Skin epidermis (tissue), 12 donors: ENCODE results near the gene DAAM1.

ENCODE experiments used
- H3K27ac ChIP-seq, 21 experiments: fragments of 200-600 bp; sonication (generic) in 11 of 21; one replicate each; pipeline ENCODE4 v1.5.0; 2020; ENCODE audit warnings: mild to moderate bottlenecking in 3 of 21, inconsistent platforms in 2 of 21, moderate library complexity in 2 of 21
- H3K4me3 ChIP-seq, 7 experiments: fragments of 200-600 bp; sonication (generic) in 2 of 7; one replicate each; pipeline ENCODE4 v1.5.0; 2020; ENCODE audit warnings: inconsistent platforms in 2 of 7, mild to moderate bottlenecking in 2 of 7, moderate library complexity in 1 of 7

Gene DAAM1

DNA sequence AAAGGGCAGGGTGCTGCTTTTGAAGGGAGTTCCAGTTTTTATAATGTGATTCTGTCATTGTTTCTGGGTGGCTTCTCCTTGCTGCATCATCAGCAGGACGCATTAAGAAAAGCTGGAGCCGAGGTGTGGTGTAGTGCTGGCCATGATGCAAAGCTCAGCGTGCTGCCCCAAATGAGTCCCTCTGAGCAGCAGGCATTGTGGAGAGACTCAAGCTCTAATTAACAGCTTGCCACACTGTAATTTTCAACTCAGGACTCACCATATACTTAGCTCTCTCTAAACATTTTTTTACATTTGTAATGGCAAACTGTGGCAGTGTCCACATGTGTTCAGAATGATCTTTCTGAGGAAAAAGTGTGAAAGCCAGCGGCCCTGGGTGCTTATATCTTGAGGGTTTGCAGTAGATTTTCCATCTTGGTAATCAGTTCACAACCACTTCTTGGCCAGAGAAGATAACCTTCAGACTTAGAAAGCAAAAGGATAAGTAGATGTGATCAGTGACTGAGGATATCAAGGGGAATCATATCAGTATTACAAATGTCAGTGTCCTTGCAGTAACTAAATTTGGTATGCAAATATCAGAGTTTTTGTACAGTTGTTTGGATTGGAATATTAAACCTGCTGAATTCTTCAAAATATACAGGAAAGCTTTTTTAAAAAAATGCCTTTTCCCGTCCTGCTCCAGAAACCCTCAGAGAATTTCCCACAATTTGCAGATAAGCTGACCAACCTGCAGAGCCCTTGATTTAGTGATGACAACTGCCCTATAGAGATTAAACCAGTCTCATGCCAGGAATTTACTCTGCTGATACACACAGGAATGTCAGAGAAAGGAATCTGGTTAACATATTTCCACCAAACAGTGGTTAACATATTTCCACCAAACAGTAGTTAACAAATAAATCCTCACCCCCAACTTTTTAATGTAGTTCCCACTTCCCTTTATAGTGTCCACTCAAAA, 63.6 kb downstream of the DAAM1 start:
- Histone ChIP-seq H3K4me3 (no peak overlapping the region), H3K27ac (peak overlapping the region in 6 of 21 experiments; percentile 33 to 88 (median 74))

DNA sequence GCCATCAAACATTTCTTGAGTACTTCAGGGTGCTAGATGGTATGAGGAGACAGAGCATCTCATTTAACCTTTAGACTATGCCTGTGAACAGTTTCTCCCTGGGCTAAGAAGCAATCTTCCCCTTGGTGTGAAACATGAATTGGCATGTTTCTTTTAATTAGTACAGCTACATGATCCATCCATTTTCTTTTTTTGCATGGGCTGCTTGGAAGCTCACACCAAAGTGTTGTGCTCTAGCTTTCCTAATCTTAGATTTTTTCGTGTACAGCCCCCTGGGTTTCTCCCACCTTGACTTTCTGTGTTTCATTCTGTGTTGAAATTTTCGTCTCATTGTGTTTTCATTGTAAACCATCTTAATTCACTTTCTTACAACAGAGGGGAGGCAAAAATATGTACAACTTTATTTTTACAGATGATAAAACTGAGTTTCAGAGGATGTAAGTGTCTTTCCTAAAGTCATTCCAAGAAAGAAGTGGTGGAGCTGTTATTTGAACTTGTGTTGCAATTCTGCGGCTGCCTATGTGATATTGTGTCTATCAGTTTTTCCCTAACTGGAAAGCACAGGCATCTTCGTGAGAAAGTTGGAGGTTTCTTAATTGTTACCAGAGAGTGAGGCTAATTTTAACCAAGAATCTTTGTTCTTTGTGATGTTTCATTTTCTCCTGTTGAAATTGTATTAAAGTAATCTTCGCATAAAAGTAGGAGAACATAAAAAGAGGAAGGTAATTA, 64.5 kb downstream of the DAAM1 start:
- H3K27ac ChIP-seq, result peak overlapping the region in 11 of 21 experiments; percentile 17 to 88 (median 61)
- H3K4me3 ChIP-seq, result no peak overlapping the region

GRCh38 chr14:59253527-59253926, 65.1 kb downstream of the DAAM1 start:
- H3K4me3 ChIP-seq, result no peak overlapping the region
- peak overlapping the region in 13 of 21 experiments; percentile 28 to 88 (median 61) for H3K27ac ChIP-seq

DNA sequence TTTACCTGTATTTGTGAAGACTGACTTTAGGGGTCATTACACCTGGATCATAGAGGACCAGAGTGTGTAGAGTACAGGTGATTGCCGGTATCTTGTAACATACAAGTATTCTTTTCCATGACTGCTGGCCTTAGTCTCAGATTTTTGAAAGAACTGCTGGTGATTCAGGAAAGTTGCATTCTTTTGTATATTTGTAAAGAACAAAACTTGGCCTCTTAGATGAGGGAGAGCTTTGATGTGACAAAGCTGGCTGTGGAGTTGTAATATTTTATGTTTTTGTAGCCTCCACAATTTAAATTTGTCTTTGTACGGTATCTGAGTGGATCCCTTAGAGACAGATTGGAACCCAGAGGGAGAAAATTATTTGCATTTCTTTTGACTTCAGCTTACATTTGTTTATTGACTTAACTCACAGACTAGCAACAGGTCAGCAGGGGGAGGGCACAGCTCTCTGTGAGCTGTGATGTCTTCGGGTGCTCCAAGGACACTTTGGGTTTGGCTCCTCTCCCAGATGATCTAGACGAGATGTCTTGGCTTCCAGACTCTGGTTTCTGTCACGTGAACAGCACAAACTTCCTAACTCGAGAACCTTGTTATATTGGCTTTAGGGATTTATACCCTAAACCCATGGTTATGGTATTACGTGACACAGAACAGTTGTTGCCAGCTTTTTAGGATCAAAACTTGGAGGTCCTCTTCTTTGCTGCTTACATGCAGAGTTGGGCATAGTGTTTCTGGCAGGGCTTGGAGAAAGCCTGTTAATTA, 65.9 kb downstream of the DAAM1 start:
- Histone ChIP-seq H3K4me3 (no peak overlapping the region), H3K27ac (peak overlapping the region in 18 of 21 experiments; percentile 29 to 88 (median 62))

DNA sequence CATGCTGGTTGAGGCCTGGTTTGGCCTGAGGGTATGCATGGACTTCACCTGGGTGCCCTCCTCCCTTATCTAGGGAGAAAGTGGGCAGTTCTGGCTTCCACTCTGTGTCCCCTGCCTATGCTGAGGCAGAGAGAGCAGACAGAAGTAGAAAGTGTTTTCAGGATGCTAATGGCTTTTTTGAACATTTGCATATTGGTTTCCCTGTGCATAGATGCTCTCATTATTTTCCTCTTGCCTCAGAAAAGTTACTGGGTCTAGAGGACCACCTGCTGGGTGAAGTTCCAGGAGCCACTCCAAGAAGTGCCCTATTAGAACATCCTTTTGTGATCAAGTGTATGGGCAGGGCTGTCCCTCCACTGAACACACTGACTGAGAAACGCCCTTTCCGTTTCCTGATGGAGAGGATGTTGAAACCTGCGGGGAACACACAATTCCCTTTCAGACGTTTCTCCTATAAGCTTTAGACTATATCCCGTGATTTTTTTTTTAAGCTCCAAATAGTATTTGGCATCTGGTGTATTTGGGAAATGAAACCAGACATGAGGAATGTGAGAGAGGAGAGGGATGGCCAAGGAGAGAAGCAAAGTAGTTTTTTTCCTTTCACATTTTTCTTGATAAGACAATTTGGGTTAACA, 66.6 kb downstream of the DAAM1 start:
- H3K4me3 ChIP-seq, result no peak overlapping the region
- H3K27ac ChIP-seq, result peak overlapping the region in 18 of 21 experiments; percentile 18 to 88 (median 62)

GRCh38 chr14:59256331-59256730, 67.9 kb downstream of the DAAM1 start:
- Histone ChIP-seq H3K4me3 (no peak overlapping the region), H3K27ac (peak overlapping the region in 4 of 21 experiments; percentile 3 to 88 (median 22))

- no peak overlapping the region for H3K4me3 ChIP-seq
- H3K27ac ChIP-seq, result no peak overlapping the region
Observed at GRCh38 chr14:59261334-59261733, 72.9 kb downstream of the DAAM1 start.

GRCh38 chr14:59262717-59263454, 74.4 kb downstream of the DAAM1 start:
- peak overlapping the region in 1 of 21 experiments; percentile 1 for H3K27ac ChIP-seq
- no peak overlapping the region for H3K4me3 ChIP-seq

DNA sequence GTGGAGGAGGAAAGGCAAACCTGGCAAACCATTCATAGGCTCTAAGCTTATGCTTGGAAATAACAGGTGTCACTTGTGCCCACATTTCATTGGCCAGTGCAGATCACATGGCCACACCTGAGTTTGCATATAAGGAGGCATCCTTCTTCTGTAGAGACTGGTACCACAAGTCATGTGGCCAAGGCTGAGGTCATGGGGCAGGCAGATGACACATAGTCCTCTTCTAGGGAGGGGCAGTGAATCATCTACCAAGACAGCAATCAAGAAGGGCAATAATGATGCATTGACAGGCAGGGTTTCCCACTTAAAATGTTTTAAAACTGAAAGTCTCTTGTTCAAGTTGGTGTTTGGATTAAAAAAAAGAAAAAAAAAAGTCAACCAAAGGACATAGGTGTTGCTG, 77.3 kb downstream of the DAAM1 start:
- H3K4me3 ChIP-seq, result no peak overlapping the region
- peak overlapping the region in 1 of 21 experiments; percentile 10 for H3K27ac ChIP-seq

DNA sequence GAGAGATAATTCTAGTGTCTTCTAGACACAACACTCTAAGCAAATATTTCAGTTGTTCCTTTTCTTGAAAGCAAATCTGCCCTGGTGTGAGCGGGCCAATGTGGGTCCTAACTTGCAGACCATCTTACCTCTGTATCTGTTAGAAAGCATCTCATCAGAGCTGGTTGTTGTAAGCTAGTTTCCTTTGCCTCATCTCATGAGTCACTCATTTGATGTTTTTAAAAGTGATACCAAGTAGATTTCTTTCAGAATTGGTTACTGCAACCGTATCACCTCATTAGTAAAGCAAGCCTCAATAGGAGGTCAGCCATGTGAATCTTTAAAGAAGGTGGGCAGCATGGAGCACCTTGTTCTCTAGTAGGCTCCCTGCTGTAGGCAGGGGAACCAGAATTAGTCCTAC, 78.6 kb downstream of the DAAM1 start:
- Histone ChIP-seq H3K27ac (no peak overlapping the region), H3K4me3 (no peak overlapping the region)

DNA sequence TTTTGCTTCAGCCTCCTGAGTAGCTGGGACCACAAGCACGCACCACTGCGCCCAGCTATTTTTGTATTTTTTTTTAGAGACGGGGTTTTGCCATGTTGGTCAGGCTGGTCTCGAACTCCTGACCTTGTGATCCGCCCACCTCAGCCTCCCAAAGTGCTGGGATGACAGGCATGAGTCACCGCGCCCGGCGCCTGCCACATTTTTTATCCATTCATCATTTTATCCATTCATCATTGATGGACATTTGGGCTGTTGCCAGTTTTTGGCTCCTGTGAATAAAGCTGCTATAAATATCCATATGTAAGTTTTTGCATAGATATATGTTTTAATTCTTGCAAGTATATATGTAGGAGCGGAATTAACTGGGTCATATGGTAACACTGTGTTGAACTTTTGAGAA, 79.5 kb downstream of the DAAM1 start:
- Histone ChIP-seq H3K27ac (no peak overlapping the region), H3K4me3 (no peak overlapping the region)

- Histone ChIP-seq H3K4me3 (no peak overlapping the region), H3K27ac (no peak overlapping the region)
Observed at GRCh38 chr14:59268858-59269257, 80.4 kb downstream of the DAAM1 start.

DNA sequence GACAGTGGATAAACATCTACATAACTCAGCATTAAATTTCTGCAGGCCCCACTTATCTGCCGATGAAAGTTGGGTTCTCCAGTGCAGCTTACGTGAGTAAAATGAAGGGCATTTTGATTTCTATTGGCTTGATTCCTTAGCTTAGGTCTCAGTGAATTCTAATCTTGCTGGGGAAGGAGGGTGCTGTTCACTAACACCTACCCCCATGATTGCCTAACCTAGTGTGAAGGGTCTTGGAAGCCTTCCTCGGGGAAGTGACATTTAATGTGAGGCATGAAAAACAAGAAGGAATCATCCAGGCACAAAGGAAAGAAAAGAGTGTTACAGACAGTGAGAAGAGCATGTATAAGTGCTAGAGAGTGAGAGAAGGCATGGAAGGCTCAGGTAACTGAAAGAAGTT, 81.0 kb downstream of the DAAM1 start:
- H3K4me3 ChIP-seq, result no peak overlapping the region
- no peak overlapping the region for H3K27ac ChIP-seq

GRCh38 chr14:59271256-59271655, 82.8 kb downstream of the DAAM1 start:
- no peak overlapping the region for H3K4me3 ChIP-seq
- H3K27ac ChIP-seq, result no peak overlapping the region

DNA sequence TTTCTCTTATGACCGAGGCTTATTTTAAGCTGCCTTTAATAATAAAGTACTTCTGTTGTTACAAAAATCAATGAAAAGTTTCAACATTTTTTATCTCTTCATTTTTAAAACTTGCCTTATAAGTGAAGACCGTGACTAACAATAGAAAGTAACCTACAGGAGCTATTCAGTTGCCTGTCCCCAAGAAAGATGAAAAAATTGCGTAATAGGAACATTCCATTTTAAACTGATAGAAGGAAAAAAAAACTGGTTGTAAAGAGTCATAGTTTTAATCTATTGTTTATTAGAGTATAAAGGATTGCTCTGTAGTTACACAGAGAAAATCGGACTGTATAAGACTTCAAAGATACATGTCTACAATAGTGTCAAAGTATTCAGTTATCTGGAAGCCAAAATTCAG, 83.3 kb downstream of the DAAM1 start:
- Histone ChIP-seq H3K27ac (no peak overlapping the region), H3K4me3 (no peak overlapping the region)

DNA sequence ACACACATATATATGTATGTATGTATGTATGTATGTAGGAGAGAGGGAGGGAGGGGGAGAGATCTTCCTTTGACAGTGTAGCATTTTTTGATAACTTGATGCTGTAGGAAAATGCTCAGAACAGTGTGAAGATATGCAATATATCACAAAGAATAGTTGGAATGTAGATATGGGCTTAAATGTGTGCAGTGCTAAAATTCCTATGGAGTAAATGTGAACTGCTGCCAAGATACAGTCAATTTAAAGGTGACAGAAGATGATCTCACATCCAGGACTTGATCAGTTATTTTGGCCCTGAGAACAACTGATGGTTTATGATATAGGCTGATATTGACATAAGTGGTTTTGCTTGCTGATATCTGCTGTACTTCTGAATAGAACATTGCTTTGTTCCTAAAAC, 84.2 kb downstream of the DAAM1 start:
- no peak overlapping the region for H3K27ac ChIP-seq

DNA sequence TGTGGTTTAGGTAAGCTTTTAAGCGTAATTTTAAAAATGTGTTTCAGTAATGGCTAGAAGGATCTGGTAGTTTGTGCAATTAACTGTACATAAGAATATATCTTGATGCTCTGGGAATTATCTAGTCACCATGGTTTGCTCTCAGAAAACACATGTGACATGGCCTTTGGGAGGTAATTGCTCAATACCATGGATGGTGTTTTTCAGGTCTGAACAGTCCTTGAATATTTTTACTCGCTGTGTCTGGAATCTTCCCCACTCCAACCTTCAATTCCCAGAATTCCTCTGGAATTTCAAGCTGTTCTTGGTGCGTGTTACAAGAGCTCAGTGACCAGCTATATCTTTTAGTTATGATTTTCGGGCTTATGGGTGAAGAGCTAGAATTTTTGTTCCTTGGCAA, 85.3 kb downstream of the DAAM1 start:
- Histone ChIP-seq H3K27ac (peak overlapping the region in 2 of 21 experiments; percentile 61 to 66), H3K4me3 (no peak overlapping the region)

More for the DNA sequence above, 84.2 kb downstream of the DAAM1 start:
- H3K4me3 ChIP-seq, result no peak overlapping the region

GRCh38 chr14:59274991-59275391, 86.5 kb downstream of the DAAM1 start:
- Histone ChIP-seq H3K4me3 (no peak overlapping the region), H3K27ac (peak overlapping the region in 18 of 21 experiments; percentile 11 to 78 (median 58))

DNA sequence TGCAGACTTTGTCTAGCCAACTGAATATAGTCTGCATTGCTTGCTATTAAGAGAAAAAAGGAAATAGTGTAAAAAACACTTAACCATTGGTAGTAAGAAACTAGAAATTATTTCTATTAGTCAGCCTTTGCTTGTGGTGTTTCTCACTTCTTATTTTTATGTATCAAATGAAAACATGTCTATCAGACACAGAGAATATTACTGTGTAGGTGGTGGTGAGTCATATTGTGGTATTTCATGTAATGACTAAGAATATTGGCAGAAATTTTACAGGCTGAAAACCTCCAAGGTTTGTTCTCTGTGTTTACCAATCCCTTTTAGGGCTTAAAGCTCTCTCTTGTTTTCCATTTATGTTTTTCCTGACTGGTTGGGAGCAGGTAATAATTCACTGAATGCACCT, 87.2 kb downstream of the DAAM1 start:
- Histone ChIP-seq H3K4me3 (no peak overlapping the region), H3K27ac (peak overlapping the region in 15 of 21 experiments; percentile 11 to 78 (median 59))
